Measurements from ENCODE around the gene TUBA4A. TPM values are rescaled to one million over a fixed set of nuclear protein-coding genes. Genes with fewer than 3 reads are reported as not detected.
A peak's percentile ranks its signal among the peaks of the same experiment; 100 is the strongest.

Gene TUBA4A
- total RNA-seq, 1 donor from 2014 or later, result 45.4 TPM

GRCh38 chr2:219229305-219230058, 24.2 kb downstream of the TUBA4A start, which contains the start of the genes ANKZF1 and ATG9A:
TSS of gene ANKZF1 (plus strand) at chr2:219229806. CDS start at chr2:219230258, 452 bp downstream.
TSS of gene ATG9A (minus strand) at chr2:219229636. CDS start at chr2:219228024, 1,612 bp downstream.
- TF ChIP-seq, protein P1, sequence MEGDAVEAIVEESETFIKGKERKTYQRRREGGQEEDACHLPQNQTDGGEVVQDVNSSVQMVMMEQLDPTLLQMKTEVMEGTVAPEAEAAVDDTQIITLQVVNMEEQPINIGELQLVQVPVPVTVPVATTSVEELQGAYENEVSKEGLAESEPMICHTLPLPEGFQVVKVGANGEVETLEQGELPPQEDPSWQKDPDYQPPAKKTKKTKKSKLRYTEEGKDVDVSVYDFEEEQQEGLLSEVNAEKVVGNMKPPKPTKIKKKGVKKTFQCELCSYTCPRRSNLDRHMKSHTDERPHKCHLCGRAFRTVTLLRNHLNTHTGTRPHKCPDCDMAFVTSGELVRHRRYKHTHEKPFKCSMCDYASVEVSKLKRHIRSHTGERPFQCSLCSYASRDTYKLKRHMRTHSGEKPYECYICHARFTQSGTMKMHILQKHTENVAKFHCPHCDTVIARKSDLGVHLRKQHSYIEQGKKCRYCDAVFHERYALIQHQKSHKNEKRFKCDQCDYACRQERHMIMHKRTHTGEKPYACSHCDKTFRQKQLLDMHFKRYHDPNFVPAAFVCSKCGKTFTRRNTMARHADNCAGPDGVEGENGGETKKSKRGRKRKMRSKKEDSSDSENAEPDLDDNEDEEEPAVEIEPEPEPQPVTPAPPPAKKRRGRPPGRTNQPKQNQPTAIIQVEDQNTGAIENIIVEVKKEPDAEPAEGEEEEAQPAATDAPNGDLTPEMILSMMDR (IDR thresholded peaks at IDR 0.05), result no peak
- peaks cover 57% of the 10 kb centered on the region for H3K36me3 ChIP-seq
- ATAC-seq, result peak; percentile 98
- intact Hi-C loops (cut with DNase I), result loop anchor here (10.0 kb wide), 1 partner anchor 55 kb away; the partner anchor contains the start of genes CNPPD1, RETREG2 and SLC23A3
- H3K9me3 ChIP-seq, result no peaks in the 10 kb centered on the region
- H3K4me3 ChIP-seq, result peak within 1 kb of the TSS; percentile 74
- no peaks in the 10 kb centered on the region for H3K27me3 ChIP-seq
- peak within 1 kb of the TSS; percentile 88 for H3K27ac ChIP-seq
- peaks cover 27% of the 10 kb centered on the region for H3K4me1 ChIP-seq
- DNase-seq, result peak; percentile 99

GRCh38 chr2:219228911-219229304, 24.8 kb downstream of the TUBA4A start:
- Histone ChIP-seq H3K9me3 (no peaks in the 10 kb centered on the region), H3K36me3 (peaks cover 57% of the 10 kb centered on the region), H3K27me3 (no peaks in the 10 kb centered on the region), H3K4me1 (peaks cover 27% of the 10 kb centered on the region), H3K4me3 (peak overlapping the region; percentile 74), H3K27ac (peak overlapping the region; percentile 88)
- TF ChIP-seq, protein P1 (IDR thresholded peaks at IDR 0.05), result no peak
- ATAC-seq (peak; percentile 5), DNase-seq (no peak)
- intact Hi-C loops (cut with DNase I), result loop anchor here (10.0 kb wide), 1 partner anchor 54 kb away; the partner anchor contains the start of genes CNPPD1, RETREG2 and SLC23A3

- intact Hi-C loops (cut with DNase I), result loop anchor here (10.0 kb wide), 1 partner anchor 53 kb away; the partner anchor contains the start of genes CNPPD1, RETREG2 and SLC23A3
- Histone ChIP-seq H3K4me3 (peak overlapping the region; percentile 74), H3K9me3 (no peaks in the 10 kb centered on the region), H3K4me1 (peaks cover 27% of the 10 kb centered on the region), H3K36me3 (peaks cover 57% of the 10 kb centered on the region), H3K27ac (peak overlapping the region; percentile 88), H3K27me3 (no peaks in the 10 kb centered on the region)
- TF ChIP-seq, protein P1 (IDR thresholded peaks at IDR 0.05), result no peak
- ATAC-seq, result no peak
- DNase-seq, result no peak
Measured at GRCh38 chr2:219228041-219228910, 25.4 kb downstream of the TUBA4A start.

- intact Hi-C loops (cut with DNase I), result loop anchor here (10.0 kb wide), 1 partner anchor 51 kb away; the partner anchor contains the start of genes CNPPD1, RETREG2 and SLC23A3
- DNase-seq (no peak), ATAC-seq (no peak)
- Histone ChIP-seq H3K27ac (no peak overlapping the region), H3K9me3 (no peaks in the 10 kb centered on the region), H3K4me1 (peaks cover 19% of the 10 kb centered on the region), H3K27me3 (no peaks in the 10 kb centered on the region), H3K4me3 (no peak overlapping the region), H3K36me3 (peaks cover 68% of the 10 kb centered on the region)
- TF ChIP-seq, protein P1 (IDR thresholded peaks at IDR 0.05), result no peak
Measured at GRCh38 chr2:219225350-219225749, 28.4 kb downstream of the TUBA4A start.

DNA sequence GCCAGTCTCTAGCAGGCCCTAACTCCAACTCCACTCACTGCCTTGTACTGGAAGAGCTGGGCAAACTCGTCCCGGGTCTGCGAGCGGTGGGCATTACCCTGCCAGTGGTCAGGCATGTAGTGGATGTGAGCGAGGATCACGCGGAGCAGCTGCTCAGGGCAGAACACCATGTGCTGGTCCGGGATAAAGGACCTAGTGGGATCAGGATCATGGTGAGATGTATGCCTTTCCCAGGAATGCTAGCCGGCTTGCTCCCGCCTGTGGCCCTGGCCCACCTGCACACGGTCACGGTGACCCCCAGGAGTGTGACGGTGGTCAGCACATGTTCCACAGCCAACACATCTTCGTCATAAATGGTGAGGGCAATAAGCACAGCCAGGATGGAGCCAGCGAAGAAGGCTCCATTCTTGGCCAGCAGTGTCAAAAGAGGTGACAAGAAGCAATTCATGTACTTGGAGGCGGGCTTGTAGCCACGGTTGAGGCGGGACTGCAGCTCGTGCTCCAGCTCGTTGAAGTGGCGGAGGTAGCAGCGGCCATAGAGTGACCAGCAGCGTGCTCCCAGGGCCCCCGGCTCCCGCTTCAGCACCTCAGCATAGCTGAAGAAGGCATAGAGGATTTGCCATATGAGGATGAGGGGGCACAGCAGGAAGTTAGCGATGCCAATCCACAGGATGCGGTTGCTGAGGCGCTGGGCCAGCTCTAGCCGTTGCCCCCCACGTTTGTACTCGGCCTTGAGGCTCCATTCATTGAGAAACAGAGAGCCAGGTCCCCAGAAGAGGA, 29.7 kb downstream of the TUBA4A start:
- Histone ChIP-seq H3K4me1 (peaks cover 27% of the 10 kb centered on the region), H3K9me3 (no peaks in the 10 kb centered on the region), H3K4me3 (no peak overlapping the region), H3K27me3 (no peaks in the 10 kb centered on the region), H3K36me3 (peaks cover 79% of the 10 kb centered on the region), H3K27ac (no peak overlapping the region)
- TF ChIP-seq, protein P1 (IDR thresholded peaks at IDR 0.05), result no peak
- intact Hi-C loops (cut with DNase I), result loop anchor here (10.0 kb wide), 1 partner anchor 49 kb away; the partner anchor contains the start of genes CNPPD1, RETREG2 and SLC23A3
- ATAC-seq, result no peak
- DNase-seq, result no peak

Data from upper lobe of right lung (tissue), 1 donor.